ENCODE measurements around the gene PIRT.
"Not testable (repeated sequence)": the region's sequence is repeated elsewhere in the genome, so short reads cannot be mapped to it uniquely, and the experiment has no call there.

Gene PIRT

DNA sequence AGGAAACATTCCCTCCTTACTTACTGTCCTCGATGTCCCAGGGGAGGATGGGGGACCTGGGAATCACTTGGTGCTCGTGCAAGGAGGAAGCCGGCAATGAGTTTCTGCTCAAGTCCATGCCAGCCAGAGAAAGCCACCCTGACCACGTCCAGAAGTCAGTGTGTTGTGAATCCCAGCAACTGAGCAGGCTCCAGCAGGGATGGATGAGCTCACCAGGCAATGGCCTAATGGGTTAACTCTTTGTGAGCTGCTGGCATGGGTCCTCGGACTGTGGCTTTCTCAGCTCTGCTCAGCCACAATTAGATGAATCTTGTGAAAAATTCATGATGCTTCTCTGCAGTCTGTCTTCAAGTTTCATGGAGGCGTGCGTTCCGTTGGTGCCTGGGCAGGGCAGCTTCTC lies at the start of gene PIRT:
TSS of gene PIRT (minus strand) at position 167 of the 400 bp plus-strand sequence. CDS start 12,442 bp downstream, outside the sequence.
- DNase-seq: no peak

DNA sequence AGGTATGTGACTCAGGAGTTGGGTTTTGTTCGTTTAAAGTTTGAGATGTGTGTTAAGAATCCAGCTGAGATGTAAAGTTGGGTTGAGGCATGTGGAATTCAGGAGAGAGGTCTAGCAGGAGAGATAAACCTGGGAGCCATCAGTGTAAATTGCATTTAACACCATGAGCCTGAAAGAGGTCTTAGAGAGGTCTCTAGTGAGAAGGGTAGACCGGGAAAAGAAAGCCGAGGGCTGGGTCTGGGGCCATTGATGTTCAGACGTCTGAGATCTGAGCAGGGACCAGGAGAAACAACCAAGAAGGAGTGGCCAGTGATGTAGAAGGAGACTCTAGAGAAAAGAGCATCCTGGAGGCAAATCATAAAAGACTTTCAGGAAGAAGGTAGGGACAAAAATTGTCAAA lies 44.1 kb upstream of the PIRT start:
- no peak for DNase-seq

DNA sequence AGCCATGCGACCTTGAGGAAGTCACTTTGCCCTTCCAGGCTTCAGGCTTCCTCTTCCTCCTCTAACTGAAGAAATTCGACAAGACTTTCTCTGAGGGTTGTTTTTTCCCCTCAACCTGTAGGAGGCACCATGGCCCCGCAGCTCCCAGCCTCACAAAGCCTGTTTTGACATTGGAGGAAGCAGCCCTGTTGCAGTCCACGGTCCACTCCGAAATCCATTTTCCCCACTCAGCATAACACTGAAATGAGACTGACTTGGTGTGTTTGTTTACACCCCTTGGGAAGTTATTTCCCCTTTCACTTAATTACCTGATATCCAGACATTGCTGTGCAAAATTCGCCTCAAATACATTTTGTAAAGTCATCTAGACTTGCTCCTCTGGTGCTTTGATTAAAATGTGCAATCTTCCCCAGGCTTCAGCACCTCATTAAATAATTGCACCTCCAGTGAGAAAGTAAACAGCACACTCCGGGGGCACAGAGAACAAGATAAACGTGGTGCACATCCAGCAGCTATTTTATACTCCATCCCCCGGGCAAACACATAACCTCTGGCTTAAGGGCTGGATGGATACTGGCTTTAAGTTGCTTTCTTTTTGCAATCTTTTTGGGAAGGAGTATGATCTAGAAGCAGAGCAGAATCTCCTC lies 41.4 kb upstream of the PIRT start:
- no peak for DNase-seq

DNA sequence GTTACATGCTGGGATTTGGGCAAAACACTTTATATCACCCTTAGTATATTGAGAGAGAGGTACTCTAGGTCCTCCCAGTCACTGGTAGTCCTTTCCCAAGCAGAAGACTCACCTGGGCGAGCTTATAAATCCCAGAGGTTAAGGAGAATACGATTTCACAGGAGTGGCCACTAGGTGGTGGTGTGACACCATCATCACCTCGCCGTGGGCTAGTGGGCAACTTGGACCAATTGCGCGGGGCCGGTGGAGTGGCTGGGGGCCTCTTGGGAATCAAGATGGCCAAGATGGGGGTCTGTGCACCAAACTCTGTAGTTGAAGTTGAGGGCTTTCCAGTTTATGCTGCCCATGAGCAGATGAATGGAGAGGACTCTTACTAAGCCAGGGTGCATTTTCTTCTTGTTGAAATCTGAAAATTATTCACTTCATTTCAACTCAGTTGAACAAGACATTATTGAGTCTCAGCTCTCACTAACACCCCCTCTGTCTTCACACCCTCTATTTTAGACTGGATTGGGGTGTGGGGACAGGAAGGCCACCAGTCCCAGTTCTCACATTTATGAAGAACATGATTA lies 38.2 kb upstream of the PIRT start:
- DNase-seq: no peak

DNA sequence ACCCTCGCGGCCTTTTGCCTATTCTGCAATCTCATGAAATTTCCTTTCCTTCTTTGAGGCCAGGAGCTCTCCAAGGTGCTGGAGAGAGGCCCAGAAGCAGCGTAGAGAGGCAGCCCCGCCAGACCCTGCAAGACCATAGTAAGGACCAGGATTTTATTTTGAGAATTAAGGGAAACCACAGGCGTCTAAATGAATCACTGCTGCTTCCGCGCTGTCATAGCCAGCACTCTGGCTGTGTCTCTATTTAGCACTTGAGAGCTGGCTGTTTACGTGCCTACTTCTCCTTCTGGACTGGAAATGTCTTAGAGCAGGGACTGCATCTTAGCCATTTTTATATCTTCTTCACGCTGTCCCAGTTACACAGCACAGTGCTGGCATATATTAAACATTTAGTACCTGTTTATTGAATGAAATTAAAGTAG lies 37.6 kb upstream of the PIRT start:
- DNase-seq: no peak

DNA sequence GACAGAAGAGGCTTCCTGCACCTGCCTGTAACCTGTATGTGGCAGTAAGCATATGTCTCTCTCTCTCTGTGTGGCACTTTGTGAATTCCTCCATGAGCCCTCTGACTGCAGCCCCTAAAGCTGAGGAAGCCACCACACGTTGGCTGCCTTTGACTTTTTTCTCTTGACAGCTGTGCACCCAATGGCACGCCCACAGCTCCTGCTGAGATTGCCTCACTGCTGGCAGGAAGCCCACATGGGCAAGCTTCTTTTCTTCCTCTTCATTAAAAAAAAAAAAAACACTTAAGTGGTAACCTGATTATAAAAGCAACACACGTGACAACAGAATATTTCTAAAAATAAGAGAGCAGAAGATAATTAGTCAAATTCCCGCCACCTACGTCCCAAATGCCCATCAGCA lies 34.0 kb upstream of the PIRT start:
- no peak for DNase-seq

DNA sequence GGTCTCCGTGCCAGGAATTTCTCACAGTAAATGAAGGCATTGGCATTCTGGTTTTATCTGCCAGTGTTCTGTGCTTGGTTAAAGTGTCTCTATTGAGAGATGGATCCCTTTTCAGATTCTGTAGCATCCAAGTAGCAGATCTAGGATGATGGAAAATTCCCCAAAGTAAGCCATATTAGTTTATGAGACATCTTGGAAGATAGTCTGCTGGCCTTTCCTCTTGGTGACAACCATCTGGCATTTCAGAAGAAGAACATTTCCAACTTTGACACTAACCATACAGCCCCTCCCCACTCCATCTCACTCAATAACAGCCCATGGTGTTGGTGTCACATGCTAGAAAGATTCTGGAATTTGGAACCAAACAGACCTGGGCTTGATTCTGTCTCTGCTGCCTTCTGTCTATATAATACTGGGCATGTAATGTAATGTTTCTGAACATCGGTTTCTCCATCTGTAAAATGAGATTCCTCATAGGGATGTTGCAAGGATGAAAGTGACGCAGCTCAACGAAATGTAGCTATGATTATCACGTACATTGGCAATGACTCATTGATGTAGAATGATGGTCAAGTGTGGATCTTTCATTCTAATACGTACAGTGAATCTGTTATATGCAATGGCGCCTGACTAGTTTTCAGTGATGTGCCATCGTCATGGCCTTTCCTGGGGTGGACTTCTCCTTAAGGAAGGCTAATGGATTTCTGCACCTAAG lies 32.6 kb upstream of the PIRT start:
- no peak for DNase-seq

DNA sequence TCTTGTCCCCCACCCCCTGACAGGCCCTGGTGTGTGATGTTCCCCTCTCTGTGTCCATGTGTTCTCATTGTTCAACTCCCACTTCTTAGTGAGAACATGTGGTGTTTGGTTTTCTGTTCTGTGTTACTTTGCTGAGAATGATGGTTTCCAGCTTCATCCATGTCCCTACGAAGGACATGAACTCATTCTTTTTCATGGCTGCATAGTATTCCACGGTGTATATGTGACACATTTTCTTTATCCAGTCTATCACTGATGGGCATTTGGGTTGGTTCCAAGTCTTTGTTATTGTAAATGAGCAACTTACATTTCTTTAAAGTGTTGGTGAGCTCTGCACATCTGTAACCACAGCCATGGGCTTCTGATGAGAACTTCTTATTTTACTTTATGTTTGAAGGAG lies 30.9 kb upstream of the PIRT start:
- not testable (repeated sequence) for DNase-seq

DNA sequence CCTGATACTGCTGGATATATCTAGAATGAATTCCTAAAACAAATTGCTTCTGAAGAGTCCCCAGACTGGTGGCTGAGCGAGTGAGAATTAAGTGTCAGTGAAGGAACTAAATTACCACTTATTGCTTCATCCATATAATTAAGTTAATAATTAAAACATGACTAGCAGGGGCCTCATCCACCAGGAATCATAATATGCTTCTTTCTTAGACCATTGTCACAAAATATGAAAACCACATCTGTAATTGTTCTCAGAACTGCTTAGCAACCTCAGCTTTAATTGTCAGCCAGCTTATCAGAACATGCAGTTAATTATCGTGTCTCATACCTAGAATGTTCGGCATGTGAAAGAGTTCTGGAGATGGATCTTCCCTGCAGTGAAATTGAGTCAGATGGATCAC lies 21.2 kb upstream of the PIRT start:
- no peak for DNase-seq

DNA sequence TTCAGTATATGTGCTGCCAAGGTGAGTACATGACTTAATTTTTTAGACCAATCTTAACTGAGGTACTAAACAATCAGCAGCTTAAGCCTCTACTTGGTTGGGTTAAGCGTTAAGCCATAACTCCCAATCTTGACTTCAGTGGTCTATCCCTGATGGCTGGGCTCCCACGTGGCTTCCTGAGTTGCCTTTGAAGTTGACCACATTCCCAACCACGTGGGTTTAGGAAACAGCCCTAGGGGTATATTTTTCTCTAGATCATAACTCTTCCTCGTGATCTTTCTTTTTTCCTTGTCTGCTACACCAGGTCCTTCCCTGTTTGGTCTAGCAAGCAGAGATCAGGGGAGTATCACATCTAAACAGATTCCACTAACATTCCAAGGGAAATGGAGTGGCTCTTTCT lies 20.1 kb upstream of the PIRT start:
- no peak for DNase-seq

DNA sequence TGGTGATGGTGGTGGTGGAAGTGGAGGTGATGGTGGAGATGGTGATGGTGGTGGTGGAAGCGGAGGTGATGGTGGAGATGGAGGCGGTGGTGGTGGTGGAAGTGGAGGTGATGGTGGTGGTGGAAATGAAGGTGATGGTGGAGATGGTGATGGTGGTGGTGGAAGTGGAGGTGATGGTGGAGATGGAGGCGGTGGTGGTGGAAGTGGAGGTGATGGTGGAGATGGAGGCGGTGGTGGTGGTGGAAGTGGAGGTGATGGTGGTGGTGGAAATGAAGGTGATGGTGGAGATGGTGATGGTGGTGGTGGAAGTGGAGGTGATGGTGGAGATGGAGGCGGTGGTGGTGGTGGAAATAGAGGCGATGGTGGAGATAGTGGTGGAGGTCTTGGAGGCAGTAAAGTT lies 8.7 kb upstream of the PIRT start:
- DNase-seq: not testable (repeated sequence)

DNA sequence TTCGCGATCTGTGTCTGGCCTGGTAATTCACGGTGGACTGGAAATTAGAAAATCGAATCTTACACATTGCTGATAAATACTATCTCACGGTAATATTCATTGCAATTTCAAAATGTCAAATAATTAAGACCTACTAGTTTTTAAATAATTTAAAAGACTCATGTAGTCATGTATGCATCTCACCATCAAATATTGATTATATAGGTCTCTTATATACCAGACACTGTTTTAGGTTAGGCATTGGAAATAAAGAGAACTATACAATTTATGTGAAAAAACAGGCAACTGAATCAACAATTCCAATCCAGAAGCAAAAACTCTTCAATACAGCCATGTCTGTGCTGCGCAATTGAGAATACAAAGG lies 7.5 kb upstream of the PIRT start:
- no peak for DNase-seq

DNA sequence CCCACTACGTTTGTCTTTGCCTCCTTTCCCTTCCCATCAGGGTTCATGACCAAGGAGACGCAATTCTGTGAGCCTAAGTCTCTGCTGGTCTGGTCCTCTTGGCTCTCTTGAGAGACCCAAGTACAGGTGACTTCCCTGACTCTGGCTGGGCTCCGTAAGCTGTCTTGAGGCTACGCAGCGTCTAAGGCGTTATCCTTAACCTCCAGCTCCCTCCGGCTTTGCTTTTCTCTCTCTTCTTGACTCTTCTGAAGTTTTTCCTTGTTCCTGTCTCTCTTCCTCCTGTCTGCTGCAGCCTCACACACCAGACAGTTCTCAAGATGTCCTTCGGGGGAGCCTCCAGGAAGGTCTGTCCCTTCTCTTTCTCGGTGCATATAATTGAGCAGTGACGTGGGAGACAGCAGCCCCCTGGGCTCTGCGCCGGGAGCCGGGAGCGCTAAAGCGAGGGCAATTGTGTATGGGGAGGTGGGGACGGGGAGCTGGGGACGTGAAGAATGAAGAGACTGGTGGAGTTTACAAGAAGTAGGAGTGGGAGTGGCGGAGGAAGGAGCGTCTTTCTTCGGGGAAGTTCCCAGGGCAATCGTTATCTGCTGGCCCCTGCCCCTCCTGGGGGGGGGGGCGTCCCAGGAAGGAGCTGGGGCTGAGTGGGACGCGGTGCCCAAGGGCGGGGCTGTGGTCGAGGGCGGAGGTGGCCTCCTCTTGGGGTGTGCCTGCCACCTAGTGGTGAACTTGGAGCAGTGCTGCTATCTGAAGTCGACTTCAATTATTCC lies 6.9 kb upstream of the PIRT start:
- DNase-seq: no peak

DNA sequence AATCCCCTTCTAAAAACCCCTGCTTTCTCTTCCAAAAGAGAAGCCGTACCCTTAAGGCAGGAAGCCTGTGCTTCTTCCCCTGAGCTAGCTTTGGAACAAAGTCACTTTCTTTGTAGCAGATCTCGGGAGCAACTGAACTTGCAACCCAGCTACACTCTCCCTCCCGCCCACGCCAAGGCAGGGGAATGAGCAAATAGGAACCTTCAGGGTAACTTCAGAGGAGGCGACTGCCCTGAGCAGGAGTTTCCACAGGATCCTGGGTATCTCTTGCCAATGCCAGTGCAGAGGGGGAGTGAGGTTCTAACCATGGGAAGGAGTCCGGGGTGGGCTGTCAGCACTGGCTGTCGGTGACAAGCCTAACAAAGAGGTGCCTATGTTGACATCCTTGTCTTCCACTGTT lies 5.9 kb upstream of the PIRT start:
- DNase-seq: no peak

DNA sequence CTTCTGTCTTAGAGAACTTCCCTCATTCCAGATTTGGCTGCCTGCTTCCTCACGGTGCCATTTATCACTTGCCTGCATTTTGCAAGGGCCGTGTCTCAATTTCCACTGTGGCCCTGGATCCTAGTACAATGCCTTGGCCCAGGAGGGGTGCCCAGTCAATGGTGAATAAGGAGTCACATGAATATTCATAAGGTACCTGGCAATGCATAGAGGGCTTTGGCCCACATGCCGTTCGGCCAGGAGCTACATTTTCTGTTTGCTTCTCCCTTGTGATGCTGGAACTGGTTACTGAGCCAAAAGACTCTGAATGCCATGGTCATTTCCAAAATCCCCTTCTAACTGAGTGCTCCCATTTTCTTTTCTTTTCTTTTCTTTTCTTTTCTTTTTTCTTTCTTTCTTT lies 4.8 kb upstream of the PIRT start:
- no peak for DNase-seq

DNA sequence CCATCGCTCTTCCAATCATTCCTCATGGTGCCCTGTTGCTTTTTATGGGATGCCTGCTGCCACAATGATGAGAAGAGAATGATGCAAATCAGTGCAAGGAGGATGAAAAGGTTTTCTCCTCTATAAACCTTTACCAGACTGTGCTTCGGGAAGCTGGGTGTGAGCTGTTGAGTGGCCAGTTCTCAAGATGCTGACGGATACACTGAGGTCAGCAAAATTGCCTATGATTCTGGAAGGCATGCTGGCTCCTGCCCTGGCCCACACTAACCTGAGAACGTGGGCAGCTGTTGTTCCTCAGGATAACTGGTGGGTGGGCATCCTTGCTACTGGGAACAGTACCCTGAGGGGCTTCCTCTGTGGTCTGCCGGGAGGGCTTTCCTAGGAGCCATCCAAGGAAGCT lies 795 bp upstream of the PIRT start:
- no peak for DNase-seq

DNA sequence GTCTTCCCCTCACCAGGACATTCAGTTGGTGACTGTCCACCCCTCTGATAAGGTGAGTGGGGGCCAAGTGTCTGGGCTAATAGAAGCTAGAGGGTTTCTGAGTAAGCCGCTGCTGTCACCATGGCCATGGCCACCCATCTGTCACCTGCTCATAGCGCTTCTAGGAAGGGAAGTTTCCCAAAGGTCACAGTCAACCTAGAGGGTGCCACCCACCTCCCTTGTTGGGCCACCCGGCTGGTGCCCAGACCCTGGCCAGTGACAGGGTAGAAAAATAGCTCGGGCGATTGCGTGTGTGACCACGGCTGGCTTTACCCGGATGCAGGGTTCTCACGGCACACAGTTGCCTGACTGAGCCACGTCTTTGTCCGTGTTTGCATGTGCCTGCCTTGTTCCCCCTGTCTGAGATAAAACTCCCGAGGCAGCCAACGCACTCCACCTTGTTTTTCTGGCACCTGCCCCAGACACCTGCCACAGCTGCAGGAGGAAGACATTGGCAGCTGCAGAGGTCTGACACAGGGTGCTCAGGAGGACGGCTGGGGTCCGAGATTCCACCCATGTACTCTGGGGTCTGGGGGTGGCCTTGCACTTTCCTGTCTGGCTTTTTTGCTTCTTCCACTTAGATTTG lies 809 bp downstream of the PIRT start:
- DNase-seq: no peak

DNA sequence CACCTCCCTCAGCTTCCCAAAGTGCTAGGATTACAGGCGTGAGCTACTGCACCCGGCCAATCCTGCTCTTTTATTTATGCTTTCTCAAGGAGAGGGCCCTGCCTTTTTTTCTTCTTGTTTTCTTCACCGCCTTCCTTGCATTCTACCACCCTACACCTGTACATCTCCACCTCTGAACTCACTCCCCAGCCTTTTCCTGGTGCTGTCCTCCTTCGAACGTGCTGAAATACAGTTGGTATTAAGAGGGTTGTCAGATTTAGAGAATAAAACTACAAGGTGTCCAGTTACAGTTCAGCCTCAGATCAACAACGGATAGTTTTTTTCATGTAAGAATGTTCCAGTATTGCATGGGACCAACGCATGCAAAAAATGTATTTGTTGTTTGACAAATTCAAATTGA lies 1.7 kb downstream of the PIRT start:
- no peak for DNase-seq

DNA sequence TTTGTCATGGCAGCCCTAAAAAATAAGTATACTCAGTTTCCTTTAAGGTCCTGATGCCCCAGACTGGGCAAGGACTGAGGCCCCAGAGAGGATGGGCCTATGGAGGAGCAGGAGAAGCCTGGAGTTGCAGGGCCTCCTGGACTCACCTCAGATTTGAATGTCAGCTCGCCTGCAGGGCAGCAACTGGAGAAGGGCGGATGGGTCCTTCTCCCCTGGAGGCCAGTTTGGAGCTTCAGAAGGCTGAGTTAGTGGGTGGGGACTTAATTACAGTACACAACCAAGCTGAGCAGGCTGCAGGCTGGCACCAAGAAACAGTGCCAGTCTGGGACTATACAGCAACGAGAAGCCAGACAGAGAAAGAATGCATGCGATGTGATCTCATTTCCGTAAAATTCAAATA lies 6.2 kb downstream of the PIRT start:
- DNase-seq: no peak

DNA sequence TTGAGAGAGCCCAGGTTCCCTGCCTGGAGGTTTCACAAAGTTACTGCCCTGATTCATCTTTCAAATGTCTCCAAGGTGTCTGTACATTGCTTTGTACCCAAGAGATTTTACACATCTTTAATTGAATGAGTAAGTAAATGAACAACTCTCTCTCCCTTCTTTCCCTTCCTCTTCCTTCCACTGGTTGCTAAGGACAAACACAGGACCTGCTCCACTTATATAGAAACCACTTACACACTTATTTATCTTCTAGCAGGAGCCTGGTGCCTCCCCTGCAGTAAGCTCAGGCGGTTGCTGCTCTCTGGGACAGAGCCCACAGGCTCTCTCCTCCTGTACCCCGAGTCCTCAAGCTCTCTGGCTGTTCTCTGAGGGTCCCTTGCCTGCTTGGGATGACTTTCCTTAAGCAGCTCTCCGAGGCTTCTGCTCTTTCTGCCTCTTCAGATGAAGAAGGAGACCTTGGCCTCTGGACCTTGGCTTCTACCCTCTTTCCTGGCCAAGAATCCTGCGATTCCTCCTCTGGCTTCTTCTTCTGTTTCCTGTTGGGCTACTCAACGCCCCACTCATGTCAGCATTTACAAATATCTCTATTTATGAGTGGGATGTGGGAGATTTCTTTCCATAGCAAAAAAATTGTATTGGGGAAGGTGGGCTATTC lies 9.9 kb downstream of the PIRT start:
- DNase-seq: no peak

DNA sequence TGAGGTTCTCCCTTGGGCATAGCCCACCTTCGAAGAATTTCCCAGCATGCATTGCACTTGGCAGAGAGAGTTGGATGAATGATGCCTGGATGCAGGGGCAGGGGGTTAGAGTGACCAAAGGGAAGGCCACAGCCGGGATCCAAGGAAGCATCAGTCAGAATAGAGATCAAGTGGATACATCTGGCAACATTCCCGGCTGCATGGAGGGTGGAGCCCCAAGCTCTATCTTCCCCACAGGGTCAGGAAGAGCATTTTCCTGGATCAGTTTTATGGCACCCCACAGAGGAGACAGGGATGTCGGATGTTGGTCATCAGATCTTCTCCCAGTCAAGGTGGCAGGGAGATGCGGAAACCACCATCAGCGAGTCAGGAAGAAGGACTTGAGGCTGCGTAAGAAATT lies 13.0 kb downstream of the PIRT start:
- DNase-seq: no peak

DNA sequence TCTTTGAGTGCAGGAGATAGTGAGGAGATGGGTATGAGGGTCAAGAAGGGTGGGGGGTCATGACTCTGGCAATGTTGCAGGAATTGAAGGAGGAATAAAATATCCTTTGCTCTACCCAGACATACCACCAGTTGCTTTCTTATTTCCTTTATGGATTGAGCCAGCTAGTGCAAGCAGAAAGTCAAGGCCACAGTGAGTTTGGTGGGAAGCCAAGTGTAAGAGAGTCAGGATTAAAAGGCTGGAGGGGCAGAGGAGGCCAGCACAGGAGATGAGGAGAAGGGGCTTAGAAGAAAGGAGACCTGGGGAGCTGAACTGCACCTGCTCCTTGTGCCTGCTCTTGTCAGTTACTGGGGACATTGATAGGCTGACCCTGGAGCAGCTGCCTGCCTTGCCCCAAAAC lies 16.1 kb downstream of the PIRT start:
- no peak for DNase-seq

DNA sequence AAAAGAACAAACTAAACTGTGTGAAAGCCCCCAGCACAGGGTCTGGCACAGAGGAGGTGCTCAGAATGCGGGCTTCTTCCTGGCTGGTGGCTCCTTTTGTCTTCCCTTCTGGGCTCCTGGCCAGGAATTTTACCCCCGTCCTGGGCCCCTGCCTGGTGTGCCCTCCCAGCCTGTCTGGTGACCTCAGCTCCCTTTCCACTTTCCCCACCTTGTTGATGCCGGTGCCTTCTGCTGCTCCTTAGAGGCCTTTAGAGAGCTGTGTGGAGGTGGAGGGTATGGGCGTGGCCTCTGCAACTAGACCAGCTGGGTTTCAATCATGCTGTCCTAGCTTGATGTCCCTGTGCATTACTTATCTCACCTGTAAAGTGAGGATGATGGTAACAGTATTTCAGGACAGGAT lies 16.8 kb downstream of the PIRT start:
- no peak for DNase-seq

All from cortex of kidney (tissue), 1 donor.